Activated CD4-positive, alpha-beta T cell treated with anti-CD3 and anti-CD28 coated beads for 1 hour (primary cell): Measurements from ENCODE around the gene USP32.
"Not testable (repeated sequence)": the region's sequence is repeated elsewhere in the genome, so short reads cannot be mapped to it uniquely, and the experiment has no call there.

ENCODE experiments used
- DNase-seq: peaks from one replicate; pipeline ENCODE4 v3.0.0-alpha.2; 2020

USP32 gene

GRCh38 chr17:60330731-60331130 is 61.2 kb downstream of the USP32 start:
- no peak for DNase-seq

- no peak for DNase-seq
Observed at GRCh38 chr17:60328679-60329078, 63.3 kb downstream of the USP32 start.

- no peak for DNase-seq
Observed at GRCh38 chr17:60327901-60328273, 64.0 kb downstream of the USP32 start.

- DNase-seq, result no peak
Observed at GRCh38 chr17:60327134-60327900, 64.6 kb downstream of the USP32 start.

- DNase-seq, result no peak
Observed at GRCh38 chr17:60326702-60327101, 65.2 kb downstream of the USP32 start.

GRCh38 chr17:60325730-60326524 is 66.0 kb downstream of the USP32 start:
- DNase-seq, result no peak

- no peak for DNase-seq
Observed at GRCh38 chr17:60323754-60324153, 68.2 kb downstream of the USP32 start.

GRCh38 chr17:60322056-60322387 is 69.9 kb downstream of the USP32 start:
- DNase-seq, result no peak

- DNase-seq, result no peak
Observed at GRCh38 chr17:60321336-60322055, 70.4 kb downstream of the USP32 start.

GRCh38 chr17:60318830-60319229 is 73.1 kb downstream of the USP32 start:
- no peak for DNase-seq

GRCh38 chr17:60318326-60318725 is 73.6 kb downstream of the USP32 start:
- no peak for DNase-seq

GRCh38 chr17:60315650-60316049 is 76.3 kb downstream of the USP32 start:
- DNase-seq, result no peak

GRCh38 chr17:60314900-60315299 is 77.0 kb downstream of the USP32 start:
- DNase-seq, result not testable (repeated sequence)

GRCh38 chr17:60314423-60314822 is 77.5 kb downstream of the USP32 start:
- no peak for DNase-seq

GRCh38 chr17:60311936-60312335 is 80.0 kb downstream of the USP32 start:
- DNase-seq, result no peak

GRCh38 chr17:60311186-60311585 is 80.7 kb downstream of the USP32 start:
- DNase-seq, result no peak

GRCh38 chr17:60305141-60305540 is 86.8 kb downstream of the USP32 start:
- no peak for DNase-seq

GRCh38 chr17:60304502-60304901 is 87.4 kb downstream of the USP32 start:
- no peak for DNase-seq

GRCh38 chr17:60303406-60304099 is 88.4 kb downstream of the USP32 start:
- DNase-seq, result no peak

GRCh38 chr17:60301649-60302048 is 90.3 kb downstream of the USP32 start:
- DNase-seq, result no peak

- no peak for DNase-seq
Observed at GRCh38 chr17:60300949-60301348, 91.0 kb downstream of the USP32 start.

GRCh38 chr17:60300011-60300410 is 91.9 kb downstream of the USP32 start:
- DNase-seq, result no peak

- DNase-seq, result no peak
Observed at GRCh38 chr17:60297760-60298401, 94.1 kb downstream of the USP32 start.
